ENCODE results near the gene PXDC1. TPM values are rescaled to one million over a fixed set of nuclear protein-coding genes. Genes with fewer than 3 reads are reported as not detected.
"Not testable (repeated sequence)": the region's sequence is repeated elsewhere in the genome, so short reads cannot be mapped to it uniquely, and the experiment has no call there.

The PXDC1 gene
- total RNA-seq, 1 donor from 2014 or later, result 37.6 TPM

- DNase-seq (ENCODE audit: low read depth), result no peak
- no peak overlapping the region for H3K4me3 ChIP-seq (ENCODE audit: low read depth, low read length)
- TF ChIP-seq, protein P1, sequence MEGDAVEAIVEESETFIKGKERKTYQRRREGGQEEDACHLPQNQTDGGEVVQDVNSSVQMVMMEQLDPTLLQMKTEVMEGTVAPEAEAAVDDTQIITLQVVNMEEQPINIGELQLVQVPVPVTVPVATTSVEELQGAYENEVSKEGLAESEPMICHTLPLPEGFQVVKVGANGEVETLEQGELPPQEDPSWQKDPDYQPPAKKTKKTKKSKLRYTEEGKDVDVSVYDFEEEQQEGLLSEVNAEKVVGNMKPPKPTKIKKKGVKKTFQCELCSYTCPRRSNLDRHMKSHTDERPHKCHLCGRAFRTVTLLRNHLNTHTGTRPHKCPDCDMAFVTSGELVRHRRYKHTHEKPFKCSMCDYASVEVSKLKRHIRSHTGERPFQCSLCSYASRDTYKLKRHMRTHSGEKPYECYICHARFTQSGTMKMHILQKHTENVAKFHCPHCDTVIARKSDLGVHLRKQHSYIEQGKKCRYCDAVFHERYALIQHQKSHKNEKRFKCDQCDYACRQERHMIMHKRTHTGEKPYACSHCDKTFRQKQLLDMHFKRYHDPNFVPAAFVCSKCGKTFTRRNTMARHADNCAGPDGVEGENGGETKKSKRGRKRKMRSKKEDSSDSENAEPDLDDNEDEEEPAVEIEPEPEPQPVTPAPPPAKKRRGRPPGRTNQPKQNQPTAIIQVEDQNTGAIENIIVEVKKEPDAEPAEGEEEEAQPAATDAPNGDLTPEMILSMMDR (conservative IDR thresholded peaks at IDR 0.05; ENCODE audit: low read depth, low read length), result no peak
Measured at GRCh38 chr6:3758842-3759144, 7.3 kb upstream of the PXDC1 start.

DNA sequence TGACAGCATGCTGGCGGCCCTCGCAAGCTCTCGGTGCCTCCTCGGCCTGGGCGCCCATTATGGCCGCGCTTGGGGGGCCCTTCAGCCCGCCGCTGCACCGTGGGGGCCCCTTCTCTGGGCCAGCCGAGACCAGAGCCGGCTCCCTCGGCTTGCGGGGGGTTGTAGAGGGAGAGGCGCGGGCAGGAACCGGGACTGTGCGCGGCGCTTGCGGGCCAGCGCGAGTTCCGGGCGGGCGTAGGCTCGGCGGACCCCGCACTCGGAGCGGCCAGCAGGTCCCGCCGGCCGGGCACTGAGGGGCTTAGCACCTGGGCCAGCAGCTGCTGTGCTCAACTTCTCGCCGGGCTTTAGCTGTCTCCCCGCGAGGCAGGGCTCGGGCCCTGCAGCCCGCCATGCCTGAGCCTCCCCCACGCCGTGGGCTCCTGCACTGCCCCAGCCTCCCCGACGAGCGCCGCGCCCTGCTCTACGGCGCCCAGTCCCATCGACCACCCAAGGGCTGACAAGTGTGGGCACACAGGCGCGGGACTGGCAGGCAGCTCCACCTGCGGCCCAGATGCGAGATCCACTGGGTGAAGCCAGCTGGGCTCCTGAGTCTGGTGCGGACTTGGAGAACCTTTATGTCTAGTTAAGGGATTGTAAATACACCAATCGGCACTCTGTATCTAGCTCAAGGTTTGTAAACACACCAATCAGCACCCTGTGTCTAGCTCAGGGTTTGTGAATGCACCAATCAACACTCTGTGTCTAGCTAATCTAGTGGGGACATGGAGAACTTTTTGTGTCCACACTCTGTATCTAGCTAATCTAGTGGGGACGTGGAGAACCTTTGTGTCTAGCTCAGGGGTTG lies 6.7 kb upstream of the PXDC1 start:
- not testable (repeated sequence) for H3K4me3 ChIP-seq (ENCODE audit: low read depth, low read length); DNase-seq (ENCODE audit: low read depth)

- TF ChIP-seq, protein P1 (conservative IDR thresholded peaks at IDR 0.05; ENCODE audit: low read depth, low read length), result no peak
- H3K4me3 ChIP-seq (ENCODE audit: low read depth, low read length), result no peak overlapping the region
- DNase-seq (ENCODE audit: low read depth), result no peak
Measured at GRCh38 chr6:3757241-3757641, 5.7 kb upstream of the PXDC1 start.

DNA sequence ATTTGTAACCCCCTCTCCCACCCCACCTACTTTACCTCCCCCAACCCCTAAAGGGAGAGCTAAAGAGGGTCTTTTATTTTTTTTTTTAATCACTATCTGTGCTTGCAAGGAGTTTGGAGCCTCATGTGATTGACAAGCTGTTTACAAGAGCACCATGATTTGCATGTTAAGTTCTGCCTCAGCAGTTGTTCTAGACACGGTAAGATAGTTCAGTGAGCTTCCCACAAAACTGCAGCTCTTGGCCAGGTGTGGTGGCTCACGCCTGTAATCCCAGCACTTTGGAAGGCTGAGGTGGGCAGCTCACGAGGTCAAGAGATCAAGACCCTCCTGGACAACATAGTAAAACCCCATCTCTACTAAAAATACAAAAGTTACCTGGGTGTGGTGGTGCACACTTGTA lies 5.0 kb upstream of the PXDC1 start:
- DNase-seq (ENCODE audit: low read depth), result no peak
- TF ChIP-seq, protein P1 (conservative IDR thresholded peaks at IDR 0.05; ENCODE audit: low read depth, low read length), result no peak
- no peak overlapping the region for H3K4me3 ChIP-seq (ENCODE audit: low read depth, low read length)

GRCh38 chr6:3755637-3756545 lies 4.4 kb upstream of the PXDC1 start:
- H3K4me3 ChIP-seq (ENCODE audit: low read depth, low read length), result no peak overlapping the region
- TF ChIP-seq, protein P1 (conservative IDR thresholded peaks at IDR 0.05; ENCODE audit: low read depth, low read length), result no peak
- DNase-seq (ENCODE audit: low read depth), result no peak

GRCh38 chr6:3754776-3755175 lies 3.3 kb upstream of the PXDC1 start:
- DNase-seq (ENCODE audit: low read depth), result no peak
- TF ChIP-seq, protein P1 (conservative IDR thresholded peaks at IDR 0.05; ENCODE audit: low read depth, low read length), result no peak
- H3K4me3 ChIP-seq (ENCODE audit: low read depth, low read length), result no peak overlapping the region

DNA sequence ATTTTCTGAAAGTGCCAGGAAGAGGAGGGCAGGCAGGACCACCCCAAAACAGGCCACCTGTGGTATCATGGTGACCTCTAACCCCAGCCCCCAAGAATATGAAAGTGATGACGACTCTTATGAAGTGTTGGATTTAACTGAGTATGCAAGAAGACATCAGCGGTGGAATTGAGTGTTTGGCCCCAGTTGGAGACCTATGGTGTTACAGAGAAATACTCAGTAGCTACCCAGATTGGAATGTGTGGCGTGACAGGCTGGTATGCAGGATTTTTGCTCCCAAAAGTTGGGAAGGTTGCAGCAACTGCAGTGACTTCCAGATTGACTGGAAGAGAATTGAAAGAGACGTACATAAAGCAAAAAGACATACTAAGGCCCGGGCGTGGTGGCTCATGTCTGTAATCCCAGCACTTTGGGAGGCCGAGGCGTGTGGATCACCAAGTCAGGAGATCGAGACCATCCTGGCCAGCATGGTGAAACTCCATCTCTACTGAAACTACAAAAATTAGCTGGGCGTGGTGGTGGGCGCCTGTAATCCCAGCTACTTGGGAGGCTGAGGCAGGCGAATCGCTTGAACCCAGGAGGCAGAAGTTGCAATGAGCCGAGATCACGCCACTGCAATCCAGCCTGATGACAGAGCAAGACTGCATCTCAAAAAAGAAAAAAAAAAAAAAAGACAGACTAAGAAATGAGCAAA lies 2.7 kb upstream of the PXDC1 start:
- not testable (repeated sequence) for DNase-seq (ENCODE audit: low read depth); H3K4me3 ChIP-seq (ENCODE audit: low read depth, low read length)
